SK-N-SH (cell line): Measurements from ENCODE around the gene ANKRD60. TPM values are rescaled to one million over a fixed set of nuclear protein-coding genes. Genes with fewer than 3 reads are reported as not detected.
A peak's percentile ranks its signal among the peaks of the same experiment; 100 is the strongest.

Source experiments
- CTCF ChIA-PET: fragments of 300-600, 350-600 bp; formaldehyde crosslinking; extraction: SDS; loops from one replicate; lab custom pipeline; 2021; lab: Yijun Ruan, JAX
- POLR2A ChIA-PET: fragments of 350-600 bp; sonication (Branson Sonifier 250); formaldehyde crosslinking; extraction: SDS; loops from one replicate; lab custom pipeline; 2020; ENCODE audit warnings: antibody characterized with exemption, inconsistent platforms; lab: Yijun Ruan, JAX
- DNase-seq: peaks from one replicate; pipeline ENCODE4 v3.0.0; 2012
- H2AFZ ChIP-seq: fragments of 200-600 bp; sonication (generic); 2 replicates; pipeline ENCODE4 v1.8.1; 2016; ENCODE audit warnings: antibody characterized with exemption, mild to moderate bottlenecking, low read depth
- H3F3A ChIP-seq: fragments of 200-600 bp; sonication (generic); replicated peaks from 2 replicates; pipeline ENCODE3; 2016; ENCODE audit warnings: antibody characterized with exemption, mild to moderate bottlenecking; ENCODE audit not compliant: insufficient read depth
- H3K27ac ChIP-seq, 2 experiments: fragments of 200-500 bp in 1 of 2; fragments of 200-600 bp in 1 of 2; sonication (Bioruptor generic) in 1 of 2; sonication (generic), shearing (Covaris generic) in 1 of 2; 2 replicates each; pipeline versions ENCODE4 v1.5.1 to v1.6.1; 2014 to 2016; ENCODE audit warnings: low read depth in 2 of 2, inconsistent platforms in 1 of 2, low read length in 1 of 2, mild to moderate bottlenecking in 1 of 2, mixed read lengths in 1 of 2
- H3K27me3 ChIP-seq: fragments of 200-600 bp; sonication (generic), shearing (Covaris generic); 2 replicates; pipeline ENCODE4 v1.6.1; 2016; ENCODE audit warnings: mixed run types; ENCODE audit not compliant: insufficient read depth
- H3K36me3 ChIP-seq, 2 experiments: fragments of 200-500 bp in 1 of 2; fragments of 200-600 bp in 1 of 2; sonication (Bioruptor generic) in 1 of 2; sonication (generic) in 1 of 2; replicated peaks in 1 of 2; 2 replicates each; pipeline versions ENCODE3 to v1.5.1; 2014 to 2016; ENCODE audit warnings: low read length in 1 of 2, mild to moderate bottlenecking in 1 of 2; ENCODE audit not compliant: insufficient read depth in 2 of 2, control insufficient read depth in 1 of 2
- H3K4me1 ChIP-seq, 2 experiments: fragments of 200-500 bp in 1 of 2; fragments of 200-600 bp in 1 of 2; sonication (Bioruptor generic) in 1 of 2; sonication (generic), shearing (Covaris generic) in 1 of 2; 2 replicates each; pipeline versions ENCODE4 v1.5.1 to v1.6.1; 2014 to 2016; ENCODE audit warnings: low read depth in 1 of 2, low read length in 1 of 2, mixed run types in 1 of 2; ENCODE audit not compliant: insufficient read depth in 2 of 2, control insufficient read depth in 1 of 2
- H3K4me2 ChIP-seq: fragments of 200-600 bp; sonication (generic), shearing (Covaris generic); 2 replicates; pipeline ENCODE4 v1.6.1; 2017; ENCODE audit warnings: mixed run types
- H3K4me3 ChIP-seq, 2 experiments: fragments of 200-500 bp in 1 of 2; fragments of 200-600 bp in 1 of 2; sonication (Bioruptor generic) in 1 of 2; sonication (generic), shearing (Covaris generic) in 1 of 2; 2 replicates each; pipeline versions ENCODE4 v1.5.1 to v1.8.1; 2014 to 2016; ENCODE audit warnings: low read depth in 2 of 2, inconsistent platforms in 1 of 2, low read length in 1 of 2, mild to moderate bottlenecking in 1 of 2, mixed read lengths in 1 of 2, moderate library complexity in 1 of 2
- H3K79me2 ChIP-seq: fragments of 200-600 bp; sonication (generic); 2 replicates; pipeline ENCODE4 v1.8.1; 2017; ENCODE audit warnings: mild to moderate bottlenecking; ENCODE audit not compliant: insufficient read depth
- H3K9ac ChIP-seq: fragments of 200-600 bp; sonication (generic); 2 replicates; pipeline ENCODE4 v1.6.1; 2017; ENCODE audit warnings: mixed run types
- H3K9me2 ChIP-seq: fragments of 200-600 bp; sonication (generic); 2 replicates; pipeline ENCODE4 v1.6.1; 2017; ENCODE audit warnings: mixed run types
- H3K9me3 ChIP-seq: fragments of 200-600 bp; sonication (generic); 2 replicates; pipeline ENCODE4 v1.6.1; 2017; ENCODE audit warnings: mixed run types, mild to moderate bottlenecking, moderate library complexity
- H4K20me1 ChIP-seq: fragments of 200-600 bp; sonication (generic); 2 replicates; pipeline ENCODE4 v1.6.1; 2017; ENCODE audit warnings: mild to moderate bottlenecking, mixed run types; ENCODE audit not compliant: insufficient read depth
- CHD2 ChIP-seq: fragments of 150-350 bp; IDR thresholded peaks from 2 replicates; pipeline ENCODE4 v1.6.1; 2018; ENCODE audit warnings: low read length; ENCODE audit not compliant: partially characterized antibody
- CTCF ChIP-seq: fragments of 200-600 bp; sonication (generic); IDR thresholded peaks from 2 replicates; pipeline ENCODE4 v1.6.1; 2017; ENCODE audit warnings: antibody characterized with exemption, mild to moderate bottlenecking, moderate library complexity
- FOSL2 ChIP-seq: IDR thresholded peaks from 2 replicates; pipeline ENCODE4 v1.4.0; 2012; ENCODE audit warnings: low read depth, mild to moderate bottlenecking, moderate library complexity, borderline replicate concordance
- GABPA ChIP-seq: IDR thresholded peaks from 2 replicates; pipeline ENCODE4 v1.4.0; 2012; ENCODE audit warnings: low read depth, mild to moderate bottlenecking
- GATA2 ChIP-seq: sonication (generic); formaldehyde crosslinking; IDR thresholded peaks from 2 replicates; pipeline ENCODE4 v1.5.0; 2020; ENCODE audit warnings: mild to moderate bottlenecking, missing genetic modification reagents
- MAX ChIP-seq: IDR thresholded peaks from 2 replicates; pipeline ENCODE4 v1.4.0; 2012; ENCODE audit warnings: low read depth
- MXI1 ChIP-seq: IDR thresholded peaks from 2 replicates; pipeline ENCODE4 v1.6.1; 2012; ENCODE audit warnings: mild to moderate bottlenecking, low read depth, low read length, improper control_type of control experiment
- NFIC ChIP-seq: IDR thresholded peaks from 2 replicates; pipeline ENCODE4 v1.4.0; 2012; ENCODE audit warnings: borderline replicate concordance
- NRF1 ChIP-seq: IDR thresholded peaks from 2 replicates; pipeline ENCODE4 v1.6.1; 2012; ENCODE audit warnings: low read depth, mild to moderate bottlenecking, low read length
- RAD21 ChIP-seq: IDR thresholded peaks from 2 replicates; pipeline ENCODE4 v1.6.1; 2012; ENCODE audit warnings: mild to moderate bottlenecking, low read length
- REST ChIP-seq: IDR thresholded peaks from 2 replicates; pipeline ENCODE4 v1.6.1; 2012; ENCODE audit warnings: mild to moderate bottlenecking, low read depth, low read length, moderate library complexity
- SIN3A ChIP-seq: IDR thresholded peaks from 2 replicates; pipeline ENCODE4 v1.6.1; 2012; ENCODE audit warnings: low read depth, mild to moderate bottlenecking, low read length, moderate library complexity, borderline replicate concordance
- SMC3 ChIP-seq: IDR thresholded peaks from 2 replicates; pipeline ENCODE4 v1.6.1; 2012; ENCODE audit warnings: low read depth, low read length, improper control_type of control experiment
- TCF12 ChIP-seq: IDR thresholded peaks from 2 replicates; pipeline ENCODE4 v1.4.0; 2012
- USF2 ChIP-seq: fragments of 150-350 bp; IDR thresholded peaks from 2 replicates; pipeline ENCODE4 v1.6.1; 2017; ENCODE audit warnings: antibody characterized with exemption, low read length, low read depth, borderline replicate concordance
- WGBS: methylation state at CpG from one replicate; pipeline ENCODE4 v1.1.6; 2017; ENCODE audit warnings: low lambda C conversion rate; 5-methylcytosine and 5-hydroxymethylcytosine counted together
- polyA plus RNA-seq, 3 experiments: library from polyadenylated mRNA; depleted of rRNA; stranded (reverse); fragments of >200 nt; gene quantifications; 2 replicates each; pipeline ENCODE4 v1.2.3, GENCODE V29; 2012

Gene ANKRD60
- polyA plus RNA-seq, 1 of the 3 experiments (the other 2 are of a cell fraction), result not detected

- TF ChIP-seq USF2, result no peak
- peak; percentile 61 for TF ChIP-seq TCF12
- TF ChIP-seq GATA2, result no peak
- TF ChIP-seq REST, result no peak
- TF ChIP-seq NRF1, result no peak
- TF ChIP-seq FOSL2, result peak; percentile 68
These were observed 9.1 kb upstream of the ANKRD60 start (continued) for GRCh38 chr20:58237318-58238132.

GRCh38 chr20:58236612-58237317, 8.3 kb upstream of the ANKRD60 start:
- H3K27ac ChIP-seq, result peak overlapping the region; percentile 74 to 92
- peak; percentile 90 for TF ChIP-seq RAD21
- no peak; the same call in 1 of the 2 replicates for TF ChIP-seq NFIC
- peak; percentile 40; the same call in 1 of the 2 replicates for TF ChIP-seq SIN3A
- TF ChIP-seq USF2, result no peak
- TF ChIP-seq MAX, result peak; percentile 97
- peak; percentile 97 for TF ChIP-seq CTCF
- no peak for TF ChIP-seq CHD2
- TF ChIP-seq MXI1, result peak; percentile 68
- peak; percentile 81 for TF ChIP-seq SMC3
- TF ChIP-seq GABPA, result 0 out of 2 replicates have a peak, but pooled peaks have one; percentile 10
- peak; percentile 75 for TF ChIP-seq GATA2
- DNase-seq, result peak; percentile 89
- peak overlapping the region; percentile 79 for H3K4me2 ChIP-seq
- H3K36me3 ChIP-seq, result peaks cover 12 to 14% of the 10 kb centered on the region in 2 experiments
- H3K9ac ChIP-seq, result peak overlapping the region; percentile 64; the same call in 1 of the 2 replicates
- POLR2A ChIA-PET, result interaction anchor here (0.7 kb wide), 1 partner anchor 1259 kb away, joined by 3 read pairs; no protein-coding TSS in a partner anchor
- H3K4me3 ChIP-seq, result peak overlapping the region; percentile 40 to 67
- H4K20me1 ChIP-seq, result no peaks in the 10 kb centered on the region
- 2% methylated on average over 41 of the region's 43 CpGs for WGBS
- peaks cover 12 to 15% of the 10 kb centered on the region in 2 experiments; a peak in 3 of 4 replicates for H3K4me1 ChIP-seq
- peaks cover 18% of the 10 kb centered on the region for H3F3A ChIP-seq
- no peaks in the 10 kb centered on the region for H3K27me3 ChIP-seq
- no peaks in the 10 kb centered on the region for H3K9me3 ChIP-seq
- CTCF ChIA-PET, result interaction anchor here (0.6 to 6.9 kb wide), 46 partner anchors 9 to 1281 kb away, joined by 3 to 87 read pairs (median 4); partner anchors contain the start of genes GNAS, STX16 and VAPB
- no peaks in the 10 kb centered on the region for H3K9me2 ChIP-seq
- H3K79me2 ChIP-seq, result no peaks in the 10 kb centered on the region
- peak overlapping the region; percentile 67 for H2AFZ ChIP-seq
